ENCODE data around the gene HCFC2. TPM values are rescaled to one million over a fixed set of nuclear protein-coding genes. Genes with fewer than 3 reads are reported as not detected.

HCFC2 gene
- total RNA-seq, 1 donor from 2014 or later: 25.3 TPM

- no peak for DNase-seq (ENCODE audit: low read depth)
Observed at GRCh38 chr12:104154286-104154685, 90.0 kb downstream of the HCFC2 start.

DNA sequence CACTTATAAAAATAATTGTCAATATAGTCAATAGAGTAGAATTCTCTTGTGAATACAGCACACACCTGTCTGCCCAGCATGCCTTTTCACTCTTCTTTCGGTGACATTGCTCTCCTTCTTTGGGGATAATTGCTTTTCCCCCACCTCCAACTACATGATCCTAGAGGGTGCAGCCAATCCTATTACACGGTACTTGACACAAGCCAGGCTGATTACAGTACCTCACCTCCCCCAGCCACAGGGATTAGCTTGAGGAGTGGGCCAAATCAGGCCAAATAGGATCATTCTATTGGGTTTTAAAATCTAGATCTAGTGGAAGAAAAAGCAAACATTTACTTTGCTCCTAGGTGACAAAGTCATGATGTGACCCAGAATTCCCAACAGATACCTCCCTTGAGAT, 90.5 kb downstream of the HCFC2 start:
- no peak for DNase-seq (ENCODE audit: low read depth)

Other genes starting within 250 kb of the HCFC2 start
- gene NT5DC3, start 223.3 kb upstream of the HCFC2 start, total RNA-seq: 9.7 and 10.0 TPM in 2 replicates
- 414 and 940 TPM in 2 replicates for gene HSP90B1, start 134.1 kb upstream of the HCFC2 start, total RNA-seq
- gene TDG, start 98.7 kb upstream of the HCFC2 start, total RNA-seq: 26.2 and 28.1 TPM in 2 replicates
- 17.6 and 17.9 TPM in 2 replicates for gene GLT8D2, start 14.3 kb upstream of the HCFC2 start, total RNA-seq
- 12.8 and 33.2 TPM in 2 replicates for gene NFYB, start 73.7 kb downstream of the HCFC2 start, total RNA-seq
- 127 and 185 TPM in 2 replicates for gene TXNRD1, start 151.2 kb downstream of the HCFC2 start, total RNA-seq
- gene EID3, start 239.2 kb downstream of the HCFC2 start, total RNA-seq: 0.88 and 1.7 TPM in 2 replicates

All from myocyte (in vitro differentiated cells).